OCI-LY1 (cell line): Measurements from ENCODE around the gene HOXA3.

Experiments used
- H2AFZ ChIP-seq: fragments of 200-600 bp; sonication (generic), shearing (Covaris generic); 2 replicates; pipeline ENCODE4 v1.6.0; 2014; ENCODE audit warnings: antibody characterized with exemption, mild to moderate bottlenecking, low read length
- H3F3A ChIP-seq: fragments of 200-600 bp; sonication (generic), shearing (Covaris generic); 2 replicates; pipeline ENCODE4 v1.6.0; 2014; ENCODE audit warnings: mild to moderate bottlenecking, antibody characterized with exemption, low read length, moderate library complexity; ENCODE audit not compliant: insufficient read depth
- H3K27ac ChIP-seq: fragments of 200-600 bp; sonication (generic); 2 replicates; pipeline ENCODE4 v1.5.1; 2014; ENCODE audit warnings: low read length, mixed run types, mild to moderate bottlenecking, low read depth; ENCODE audit not compliant: poor library complexity, severe bottlenecking
- H3K27me3 ChIP-seq: fragments of 200-600 bp; sonication (generic); 2 replicates; pipeline ENCODE4 v1.6.0; 2014; ENCODE audit warnings: antibody characterized with exemption, mild to moderate bottlenecking, low read length, moderate library complexity; ENCODE audit not compliant: insufficient read depth
- H3K36me3 ChIP-seq: fragments of 200-600 bp; sonication (generic); 2 replicates; pipeline ENCODE4 v1.6.1; 2014; ENCODE audit warnings: mild to moderate bottlenecking, antibody characterized with exemption, low read length, moderate library complexity, mixed read lengths; ENCODE audit not compliant: insufficient read depth
- H3K4me1 ChIP-seq: fragments of 200-600 bp; sonication (generic); 2 replicates; pipeline ENCODE4 v1.5.1; 2014; ENCODE audit warnings: mild to moderate bottlenecking, low read length, moderate library complexity; ENCODE audit not compliant: insufficient read depth, severe bottlenecking
- H3K4me2 ChIP-seq: fragments of 200-600 bp; sonication (generic), shearing (Covaris generic); 2 replicates; pipeline ENCODE4 v1.6.1; 2014; ENCODE audit warnings: low read length
- H3K4me3 ChIP-seq: fragments of 200-600 bp; sonication (generic); 2 replicates; pipeline ENCODE4 v1.5.1; 2014; ENCODE audit warnings: low read length, low read depth, mild to moderate bottlenecking, mixed read lengths; ENCODE audit not compliant: poor library complexity, severe bottlenecking
- H3K79me2 ChIP-seq: fragments of 200-600 bp; shearing (Covaris generic); 2 replicates; pipeline ENCODE4 v1.6.1; 2016; ENCODE audit warnings: mixed run types, low read length, mixed read lengths; ENCODE audit not compliant: insufficient read depth
- H3K9ac ChIP-seq: fragments of 200-600 bp; sonication (generic), shearing (Covaris generic); 2 replicates; pipeline ENCODE4 v1.6.1; 2014; ENCODE audit warnings: mild to moderate bottlenecking, low read length, mixed read lengths
- H3K9me2 ChIP-seq: fragments of 200-600 bp; sonication (generic), shearing (Covaris generic); 2 replicates; pipeline ENCODE4 v1.6.1; 2014; ENCODE audit warnings: low read depth, mild to moderate bottlenecking, low read length, mixed read lengths
- H3K9me3 ChIP-seq: fragments of 200-600 bp; shearing (Covaris generic); 2 replicates; pipeline ENCODE4 v1.6.1; 2014; ENCODE audit warnings: low read length, mixed read lengths
- H4K20me1 ChIP-seq: fragments of 200-600 bp; sonication (generic), shearing (Covaris generic); 2 replicates; pipeline ENCODE4 v1.6.0; 2016; ENCODE audit warnings: mild to moderate bottlenecking, low read length; ENCODE audit not compliant: insufficient read depth
- CTCF ChIP-seq: fragments of 200-600 bp; sonication (generic), shearing (Covaris generic); IDR thresholded peaks from 2 replicates; pipeline ENCODE4 v1.5.1; 2017; ENCODE audit warnings: mild to moderate bottlenecking, antibody characterized with exemption, low read length, moderate library complexity, mixed read lengths
- EZH2 ChIP-seq: fragments of 200-600 bp; sonication (generic), shearing (Covaris generic); IDR thresholded peaks from 2 replicates; pipeline ENCODE4 v1.8.0; 2017; ENCODE audit warnings: borderline replicate concordance, mixed run types, mild to moderate bottlenecking, antibody characterized with exemption, low read length, moderate library complexity, mixed read lengths

Gene HOXA3

DNA sequence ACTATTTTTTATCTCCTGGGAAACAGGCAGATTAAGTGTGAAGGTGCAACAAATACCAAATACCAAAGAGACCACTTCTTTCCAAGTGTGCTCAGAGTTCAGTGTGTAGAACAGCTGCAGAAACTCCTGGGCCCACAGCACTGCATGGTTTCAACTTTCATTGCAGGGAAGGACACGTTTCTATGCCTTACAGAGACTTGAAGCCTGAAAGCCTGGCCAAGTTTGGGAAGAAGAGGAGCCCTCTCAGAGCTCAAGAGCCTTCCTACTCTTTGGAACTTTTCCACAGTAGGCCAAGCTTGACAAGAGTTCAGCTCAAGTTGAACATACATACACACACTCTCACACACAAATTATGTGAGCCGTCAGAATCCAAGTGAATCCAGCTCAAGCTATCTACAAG, 24.3 kb downstream of the HOXA3 start:
- Histone ChIP-seq H2AFZ (no peak overlapping the region), H3F3A (no peaks in the 10 kb centered on the region), H3K9me3 (no peaks in the 10 kb centered on the region), H3K4me2 (no peak overlapping the region), H4K20me1 (no peaks in the 10 kb centered on the region), H3K27ac (no peak overlapping the region), H3K4me1 (no peaks in the 10 kb centered on the region), H3K9me2 (no peaks in the 10 kb centered on the region), H3K4me3 (no peak overlapping the region), H3K36me3 (no peaks in the 10 kb centered on the region), H3K9ac (no peak overlapping the region), H3K79me2 (no peaks in the 10 kb centered on the region), H3K27me3 (no peaks in the 10 kb centered on the region)
- no peak for TF ChIP-seq EZH2
- TF ChIP-seq CTCF = no peak

DNA sequence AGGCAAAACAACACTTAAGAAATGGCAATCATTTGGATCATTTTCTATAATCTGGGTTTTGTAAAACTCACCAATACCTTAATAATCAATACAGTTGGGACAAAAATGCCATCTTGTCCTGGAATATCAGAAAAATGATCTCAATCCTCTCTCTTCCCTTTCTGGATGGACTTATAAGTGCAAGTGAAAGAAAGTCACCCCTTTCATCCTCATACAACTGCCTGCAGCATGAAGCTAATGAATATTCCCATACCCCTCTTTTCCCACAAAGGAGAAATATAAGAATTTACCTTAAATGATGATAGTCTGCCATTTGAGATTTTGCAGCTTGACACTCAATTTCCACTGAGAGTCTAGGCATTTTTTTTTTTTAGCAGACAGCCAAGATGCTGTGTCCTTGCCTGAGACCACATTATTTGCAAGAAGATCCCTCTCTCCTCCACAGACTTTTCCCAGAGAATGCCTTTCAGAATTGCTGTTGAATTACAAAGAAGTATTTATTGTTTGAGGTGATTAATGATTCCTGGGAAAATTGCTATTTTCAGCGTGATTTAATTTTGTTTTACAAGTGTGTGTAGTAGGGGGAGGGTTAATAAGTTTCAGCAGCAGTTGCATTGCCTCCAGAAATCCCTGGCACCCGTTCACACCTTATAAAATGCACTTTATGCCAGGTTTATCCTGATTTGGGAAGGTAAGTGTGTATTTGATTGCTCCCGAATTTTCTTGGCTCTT, 25.6 kb downstream of the HOXA3 start:
- no peak overlapping the region for H3K9ac ChIP-seq
- H4K20me1 ChIP-seq = no peaks in the 10 kb centered on the region
- no peak overlapping the region for H2AFZ ChIP-seq
- no peak overlapping the region for H3K27ac ChIP-seq
- H3K27me3 ChIP-seq = no peaks in the 10 kb centered on the region; the same call in 1 of the 2 replicates
- no peaks in the 10 kb centered on the region for H3K36me3 ChIP-seq
- no peaks in the 10 kb centered on the region for H3K4me1 ChIP-seq
- H3K9me2 ChIP-seq = no peaks in the 10 kb centered on the region
- H3K79me2 ChIP-seq = no peaks in the 10 kb centered on the region
- H3F3A ChIP-seq = no peaks in the 10 kb centered on the region
- no peaks in the 10 kb centered on the region for H3K9me3 ChIP-seq
- H3K4me2 ChIP-seq = no peak overlapping the region
- TF ChIP-seq CTCF (no peak), EZH2 (no peak)
- no peak overlapping the region for H3K4me3 ChIP-seq

DNA sequence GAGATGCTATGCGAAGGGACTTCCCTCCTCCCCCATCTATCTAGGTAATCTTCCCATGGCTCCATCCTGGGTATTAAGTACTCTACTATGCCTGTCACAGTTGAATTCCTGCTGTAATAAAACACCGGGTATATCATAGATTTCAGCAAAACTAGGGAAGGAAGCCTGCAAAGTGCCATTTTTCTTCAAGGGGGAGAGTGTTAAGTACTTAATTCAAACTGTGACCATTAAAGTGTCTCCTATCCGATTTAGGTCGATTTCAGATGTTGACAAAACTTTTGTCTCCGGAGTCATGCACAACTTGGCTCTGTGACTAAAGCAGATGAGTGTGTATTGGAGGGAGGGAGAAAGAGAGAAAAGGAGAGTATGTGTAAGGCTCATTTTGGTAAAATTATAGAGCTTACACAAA, 26.4 kb downstream of the HOXA3 start:
- Histone ChIP-seq H4K20me1 (no peaks in the 10 kb centered on the region), H3F3A (no peaks in the 10 kb centered on the region), H3K27ac (no peak overlapping the region), H3K9me2 (no peaks in the 10 kb centered on the region), H3K4me3 (no peak overlapping the region), H3K4me2 (no peak overlapping the region), H3K9me3 (no peaks in the 10 kb centered on the region), H3K79me2 (no peaks in the 10 kb centered on the region), H3K27me3 (no peaks in the 10 kb centered on the region; the same call in 1 of the 2 replicates), H2AFZ (no peak overlapping the region), H3K4me1 (no peaks in the 10 kb centered on the region), H3K36me3 (no peaks in the 10 kb centered on the region), H3K9ac (no peak overlapping the region)
- TF ChIP-seq CTCF = no peak
- TF ChIP-seq EZH2 = no peak
